ENCODE results near the gene HNRNPH1.

The HNRNPH1 gene

GRCh38 chr5:179621551-179622214 is 1.8 kb downstream of the HNRNPH1 start:
- no peak for DNase-seq (ENCODE audit: low read depth in 2 of 2)

- no peak for DNase-seq (ENCODE audit: low read depth in 2 of 2)
Observed at GRCh38 chr5:179620703-179621350, 2.6 kb downstream of the HNRNPH1 start.

GRCh38 chr5:179620293-179620692 is 3.2 kb downstream of the HNRNPH1 start:
- no peak for DNase-seq (ENCODE audit: low read depth in 2 of 2)

GRCh38 chr5:179619776-179620175 is 3.7 kb downstream of the HNRNPH1 start:
- no peak for DNase-seq (ENCODE audit: low read depth in 2 of 2)

- no peak for DNase-seq (ENCODE audit: low read depth in 2 of 2)
Observed at GRCh38 chr5:179618923-179619554, 4.4 kb downstream of the HNRNPH1 start.

GRCh38 chr5:179617930-179618329 is 5.5 kb downstream of the HNRNPH1 start:
- no peak for DNase-seq (ENCODE audit: low read depth in 2 of 2)

- no peak for DNase-seq (ENCODE audit: low read depth in 2 of 2)
Observed at GRCh38 chr5:179616002-179616594, 7.4 kb downstream of the HNRNPH1 start.

- DNase-seq (ENCODE audit: low read depth in 2 of 2): no peak
Observed at GRCh38 chr5:179615203-179615602, 8.3 kb downstream of the HNRNPH1 start.

- no peak for DNase-seq (ENCODE audit: low read depth in 2 of 2)
Observed at GRCh38 chr5:179614745-179615144, 8.7 kb downstream of the HNRNPH1 start.

- no peak for DNase-seq (ENCODE audit: low read depth in 2 of 2)
Observed at GRCh38 chr5:179613460-179614071, 9.9 kb downstream of the HNRNPH1 start.

- DNase-seq (ENCODE audit: low read depth in 2 of 2): no peak
Observed at GRCh38 chr5:179612577-179613459, 10.7 kb downstream of the HNRNPH1 start.

GRCh38 chr5:179610903-179611265 is 12.6 kb downstream of the HNRNPH1 start:
- DNase-seq (ENCODE audit: low read depth in 2 of 2): no peak

- no peak for DNase-seq (ENCODE audit: low read depth in 2 of 2)
Observed at GRCh38 chr5:179610109-179610902, 13.2 kb downstream of the HNRNPH1 start.

- DNase-seq (ENCODE audit: low read depth in 2 of 2): no peak
Observed at GRCh38 chr5:179609834-179610108, 13.7 kb downstream of the HNRNPH1 start.

GRCh38 chr5:179608131-179608581 is 15.3 kb downstream of the HNRNPH1 start:
- DNase-seq (ENCODE audit: low read depth in 2 of 2): no peak

- no peak for DNase-seq (ENCODE audit: low read depth in 2 of 2)
Observed at GRCh38 chr5:179607160-179607931, 16.1 kb downstream of the HNRNPH1 start.

GRCh38 chr5:179606910-179607159 is 16.6 kb downstream of the HNRNPH1 start:
- DNase-seq (ENCODE audit: low read depth in 2 of 2): no peak

GRCh38 chr5:179606071-179606909 is 17.2 kb downstream of the HNRNPH1 start:
- no peak for DNase-seq (ENCODE audit: low read depth in 2 of 2)

Data from stimulated activated CD4-positive, alpha-beta T cell treated with anti-CD3 and anti-CD28 coated beads, Interleukin-4, amount 100 ng/mL, for 48 hours (primary cell).